NB4 (cell line): Measurements from ENCODE around the gene P2RY11.

Source experiments
- DNase-seq: peaks from one replicate; pipeline ENCODE4 v3.0.0; 2010; ENCODE audit warnings: low read depth
- H3K4me3 ChIP-seq: one replicate; pipeline ENCODE4 v1.5.1; 2011; ENCODE audit warnings: mild to moderate bottlenecking, low read depth, low read length, moderate library complexity
- CTCF ChIP-seq: IDR thresholded peaks from one replicate; pipeline ENCODE4 v1.5.1; 2012; ENCODE audit warnings: low read depth, low read length
- MAX ChIP-seq: IDR thresholded peaks from 2 replicates; pipeline ENCODE4 v1.6.1; 2011; ENCODE audit warnings: low read depth, low read length
- MYC ChIP-seq: IDR thresholded peaks from 2 replicates; pipeline ENCODE4 v1.6.1; 2011; ENCODE audit warnings: low read depth, low read length
- POLR2A ChIP-seq: IDR thresholded peaks from 2 replicates; pipeline ENCODE4 v1.6.1; 2011; ENCODE audit warnings: mild to moderate bottlenecking; ENCODE audit not compliant: insufficient read length; ENCODE audit errors: extremely low read depth

P2RY11 gene

DNA sequence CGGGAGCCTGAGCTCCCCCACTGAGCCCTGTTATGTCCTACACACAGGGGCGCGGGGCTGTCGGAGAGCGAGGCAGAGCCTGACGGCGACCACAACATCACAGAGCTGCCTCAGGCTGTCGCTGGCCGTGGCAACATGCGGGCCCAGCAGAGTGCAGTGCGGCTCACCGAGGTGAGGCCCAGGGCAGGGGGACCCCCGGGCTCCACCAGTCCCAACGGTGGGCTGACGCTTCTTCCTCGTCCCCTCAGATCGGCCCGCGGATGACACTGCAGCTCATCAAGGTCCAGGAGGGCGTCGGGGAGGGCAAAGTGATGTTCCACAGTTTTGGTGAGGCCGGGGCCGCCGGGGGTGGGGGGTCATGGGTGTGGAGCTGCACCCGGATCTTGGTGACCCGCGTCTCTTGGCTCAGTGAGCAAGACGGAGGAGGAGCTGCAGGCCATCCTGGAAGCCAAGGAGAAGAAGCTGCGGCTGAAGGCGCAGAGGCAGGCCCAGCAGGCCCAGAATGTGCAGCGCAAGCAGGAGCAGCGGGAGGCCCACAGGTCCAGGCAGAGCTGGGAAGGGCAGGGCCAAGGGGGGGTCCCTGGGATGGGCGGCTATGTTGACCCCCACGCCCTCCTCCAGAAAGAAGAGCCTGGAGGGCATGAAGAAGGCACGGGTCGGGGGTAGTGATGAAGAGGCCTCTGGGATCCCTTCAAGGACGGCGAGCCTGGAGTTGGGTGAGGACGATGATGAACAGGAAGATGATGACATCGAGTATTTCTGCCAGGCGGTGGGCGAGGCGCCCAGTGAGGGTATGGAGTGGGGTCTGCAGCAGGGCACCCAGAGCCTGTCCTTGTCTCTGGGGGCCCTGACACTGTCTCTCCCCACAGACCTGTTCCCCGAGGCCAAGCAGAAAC is 1.2 kb upstream of the P2RY11 start:
- TF ChIP-seq CTCF (no peak), MYC (no peak), POLR2A (no peak), MAX (no peak)

GRCh38 chr19:10110972-10111317 is 548 bp upstream of the P2RY11 start:
- TF ChIP-seq MAX (no peak), POLR2A (no peak), CTCF (no peak), MYC (no peak)
- no peak overlapping the region for H3K4me3 ChIP-seq
- DNase-seq = no peak

More for the DNA sequence above, 1.2 kb upstream of the P2RY11 start:
- no peak overlapping the region for H3K4me3 ChIP-seq
- DNase-seq = peak; percentile 60

DNA sequence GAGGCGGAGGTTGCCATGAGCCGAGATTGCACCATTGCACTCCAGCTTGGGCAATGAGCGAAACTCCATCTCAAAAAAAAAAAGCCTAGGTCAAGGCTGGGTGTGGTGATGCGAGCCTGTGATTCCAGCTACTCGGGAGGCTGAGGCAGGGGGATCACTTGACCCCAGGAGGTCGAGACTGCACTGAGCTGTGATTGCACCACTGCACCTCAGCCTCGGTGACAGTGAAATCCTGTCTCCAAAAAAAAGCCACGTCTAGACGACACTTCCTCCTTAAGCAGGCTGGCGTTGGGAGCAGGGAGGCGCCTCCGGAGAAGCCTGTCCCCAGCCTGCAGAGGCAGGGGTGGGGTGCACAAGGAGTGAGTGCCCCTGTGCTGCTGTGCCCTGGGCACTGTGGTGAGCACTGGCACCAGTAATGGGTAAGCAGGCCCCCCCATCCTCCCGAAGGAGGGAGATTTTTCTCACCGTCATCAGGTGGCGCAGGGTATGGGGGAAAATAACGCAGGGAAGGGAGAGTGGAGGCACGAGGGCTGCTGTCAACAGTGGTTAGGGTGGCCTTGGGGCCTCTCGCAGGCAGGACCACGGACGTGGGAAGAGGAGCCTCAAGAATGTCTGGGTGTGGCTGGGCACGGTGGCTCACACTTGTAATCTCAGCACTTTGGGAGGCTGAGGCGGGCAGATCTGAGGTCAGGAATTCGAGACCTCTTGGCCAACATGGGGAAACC is 706 bp downstream of the P2RY11 start:
- TF ChIP-seq CTCF (no peak), POLR2A (peak; percentile 29), MYC (0 out of 2 replicates have a peak, but pooled peaks have one; percentile 29), MAX (peak; percentile 38)
- DNase-seq = peak; percentile 94
- H3K4me3 ChIP-seq = no peak overlapping the region

GRCh38 chr19:10112895-10113591 is 1.6 kb downstream of the P2RY11 start:
- H3K4me3 ChIP-seq = no peak overlapping the region
- DNase-seq = peak; percentile 94
- peak; percentile 26 for TF ChIP-seq POLR2A
- peak; percentile 97 for TF ChIP-seq CTCF
- TF ChIP-seq MYC = peak; percentile 77; the same call in 1 of the 2 replicates
- peak; percentile 76 for TF ChIP-seq MAX

- H3K4me3 ChIP-seq = no peak overlapping the region
- TF ChIP-seq CTCF = peak; percentile 5
- peak; percentile 38 for TF ChIP-seq POLR2A
- TF ChIP-seq MYC = no peak
- TF ChIP-seq MAX = no peak
Measured at GRCh38 chr19:10113592-10113963, 2.1 kb downstream of the P2RY11 start.

More at GRCh38 chr19:10113592-10113963, 2.1 kb downstream of the P2RY11 start:
- no peak for DNase-seq
